HG03066 (cell line): ENCODE measurements around the gene SIRPG.
"Not testable (repeated sequence)": the region's sequence is repeated elsewhere in the genome, so short reads cannot be mapped to it uniquely, and the experiment has no call there.

Experiments used
- ATAC-seq: cut with Tn5 transposase; IDR thresholded peaks from one replicate; pipeline ENCODE4 v1.9.1; 2021; ENCODE audit warnings: low read depth; ENCODE audit not compliant: unreplicated experiment

The SIRPG gene

GRCh38 chr20:1672728-1673127 is 15.1 kb upstream of the SIRPG start:
- no peak for ATAC-seq

GRCh38 chr20:1671891-1672669 is 14.5 kb upstream of the SIRPG start:
- ATAC-seq, result no peak

- ATAC-seq, result no peak
Observed at GRCh38 chr20:1669304-1669703, 11.7 kb upstream of the SIRPG start.

- no peak for ATAC-seq
Observed at GRCh38 chr20:1667502-1668085, 10.0 kb upstream of the SIRPG start.

GRCh38 chr20:1666802-1667201 is 9.2 kb upstream of the SIRPG start:
- no peak for ATAC-seq

- no peak for ATAC-seq
Observed at GRCh38 chr20:1665345-1665744, 7.8 kb upstream of the SIRPG start.

- no peak for ATAC-seq
Observed at GRCh38 chr20:1664911-1665310, 7.3 kb upstream of the SIRPG start.

GRCh38 chr20:1663917-1664316 is 6.3 kb upstream of the SIRPG start:
- no peak for ATAC-seq

GRCh38 chr20:1661542-1662299 is 4.1 kb upstream of the SIRPG start:
- ATAC-seq, result no peak

GRCh38 chr20:1660246-1660645 is 2.7 kb upstream of the SIRPG start:
- no peak for ATAC-seq

- ATAC-seq, result no peak
Observed at GRCh38 chr20:1656844-1657243, 735 bp downstream of the SIRPG start.

GRCh38 chr20:1654996-1655395 is 2.6 kb downstream of the SIRPG start:
- no peak for ATAC-seq

- no peak for ATAC-seq
Observed at GRCh38 chr20:1652960-1653359, 4.6 kb downstream of the SIRPG start.

GRCh38 chr20:1652104-1652503 is 5.5 kb downstream of the SIRPG start:
- ATAC-seq, result no peak

- no peak for ATAC-seq
Observed at GRCh38 chr20:1651268-1652058, 6.1 kb downstream of the SIRPG start.

GRCh38 chr20:1648101-1648500 is 9.5 kb downstream of the SIRPG start:
- ATAC-seq, result no peak

GRCh38 chr20:1646975-1647431 is 10.6 kb downstream of the SIRPG start:
- ATAC-seq, result no peak

- ATAC-seq, result no peak
Observed at GRCh38 chr20:1644101-1644962, 13.2 kb downstream of the SIRPG start.

- ATAC-seq, result not testable (repeated sequence)
Observed at GRCh38 chr20:1638643-1639042, 18.9 kb downstream of the SIRPG start.

GRCh38 chr20:1637755-1638154 is 19.8 kb downstream of the SIRPG start:
- ATAC-seq, result no peak
